Mesenchymal stem cell (in vitro differentiated cells and primary cell): ENCODE data around the gene ATP6V0C.

Source experiments
- DNase-seq: peaks from one replicate; pipeline ENCODE4 v3.0.0-alpha.2; 2013
- H2AFZ ChIP-seq: one replicate; pipeline ENCODE4 v1.6.1; 2013; ENCODE audit warnings: low read depth, mild to moderate bottlenecking, control low read depth, inconsistent platforms, low read length, moderate library complexity
- H2AK5ac ChIP-seq: 2 replicates; pipeline ENCODE4 v1.6.1; 2013; ENCODE audit warnings: low read length, moderate library complexity, mild to moderate bottlenecking, inconsistent platforms; ENCODE audit not compliant: severe bottlenecking
- H2BK120ac ChIP-seq: one replicate; pipeline ENCODE4 v1.6.1; 2013; ENCODE audit warnings: low read depth, mild to moderate bottlenecking, inconsistent platforms, low read length, moderate library complexity
- H2BK12ac ChIP-seq, 2 experiments: one replicate each; pipeline ENCODE4 v1.6.1; 2013; ENCODE audit warnings: inconsistent platforms in 2 of 2, low read length in 2 of 2, mild to moderate bottlenecking in 2 of 2, moderate library complexity in 2 of 2, control low read depth in 1 of 2
- H2BK15ac ChIP-seq: one replicate; pipeline ENCODE4 v1.6.1; 2013; ENCODE audit warnings: mild to moderate bottlenecking, low read depth, inconsistent platforms; ENCODE audit not compliant: poor library complexity, severe bottlenecking
- H2BK5ac ChIP-seq: 2 replicates; pipeline ENCODE4 v1.6.1; 2013; ENCODE audit warnings: low read depth, mild to moderate bottlenecking, low read length, control low read depth, inconsistent platforms; ENCODE audit not compliant: poor library complexity, severe bottlenecking
- H3K14ac ChIP-seq, 2 experiments: one replicate each; pipeline ENCODE4 v1.6.1; 2013; ENCODE audit warnings: inconsistent platforms in 2 of 2, low read length in 2 of 2, control low read depth in 1 of 2, mild to moderate bottlenecking in 1 of 2, moderate library complexity in 1 of 2
- H3K18ac ChIP-seq, 2 experiments: one replicate each; pipeline ENCODE4 v1.6.1; 2013; ENCODE audit warnings: inconsistent platforms in 2 of 2, low read length in 2 of 2, control low read depth in 1 of 2, low read depth in 1 of 2, mild to moderate bottlenecking in 1 of 2
- H3K23ac ChIP-seq, 2 experiments: one replicate each; pipeline ENCODE4 v1.6.1; 2013; ENCODE audit warnings: inconsistent platforms in 2 of 2, low read length in 2 of 2, mild to moderate bottlenecking in 2 of 2, moderate library complexity in 2 of 2, control low read depth in 1 of 2
- H3K27ac ChIP-seq: 2 replicates; pipeline ENCODE4 v1.5.1; 2013; ENCODE audit warnings: mild to moderate bottlenecking, moderate library complexity, low read length, control low read depth, inconsistent platforms; ENCODE audit not compliant: poor library complexity, severe bottlenecking
- H3K27me3 ChIP-seq, 2 experiments: 2 replicates each; pipeline versions ENCODE4 v1.6.1 to v1.7.0; 2013; ENCODE audit warnings: low read length in 2 of 2, mild to moderate bottlenecking in 2 of 2, moderate library complexity in 2 of 2, control low read depth in 1 of 2, inconsistent platforms in 1 of 2; ENCODE audit not compliant: control insufficient read depth in 1 of 2, insufficient read depth in 1 of 2
- H3K36me3 ChIP-seq, 2 experiments: 2 replicates each; pipeline versions ENCODE4 v1.6.1 to v1.7.0; 2013; ENCODE audit warnings: low read length in 2 of 2, control low read depth in 1 of 2, inconsistent platforms in 1 of 2, low read depth in 1 of 2, mild to moderate bottlenecking in 1 of 2; ENCODE audit not compliant: insufficient read depth in 2 of 2, control insufficient read depth in 1 of 2
- H3K4ac ChIP-seq, 2 experiments: one replicate each; pipeline ENCODE4 v1.6.1; 2013; ENCODE audit warnings: inconsistent platforms in 2 of 2, low read length in 2 of 2, mild to moderate bottlenecking in 2 of 2, moderate library complexity in 2 of 2, control low read depth in 1 of 2, low read depth in 1 of 2
- H3K4me1 ChIP-seq: 2 replicates; pipeline ENCODE4 v1.6.1; 2013; ENCODE audit warnings: low read depth, low read length, control low read depth; ENCODE audit not compliant: control insufficient read depth, insufficient read depth
- H3K4me2 ChIP-seq: 2 replicates; pipeline ENCODE4 v1.6.1; 2013; ENCODE audit warnings: low read length, mild to moderate bottlenecking, inconsistent platforms; ENCODE audit not compliant: poor library complexity, severe bottlenecking
- H3K4me3 ChIP-seq, 2 experiments: 2 replicates each; pipeline versions ENCODE4 v1.5.1 to v1.7.0; 2013; ENCODE audit warnings: low read length in 2 of 2, mild to moderate bottlenecking in 2 of 2, control low read depth in 1 of 2, low read depth in 1 of 2; ENCODE audit not compliant: insufficient read depth in 1 of 2
- H3K79me1 ChIP-seq: replicated peaks from 2 replicates; pipeline ENCODE4 v1.6.1; 2013; ENCODE audit warnings: mild to moderate bottlenecking, control low read depth, low read length, inconsistent platforms; ENCODE audit not compliant: poor library complexity, severe bottlenecking
- H3K9ac ChIP-seq: 2 replicates; pipeline ENCODE4 v1.7.0; 2013; ENCODE audit warnings: mild to moderate bottlenecking, low read length, moderate library complexity
- H3K9me3 ChIP-seq: 2 replicates; pipeline ENCODE4 v1.7.0; 2013; ENCODE audit warnings: mild to moderate bottlenecking, low read length; ENCODE audit not compliant: control insufficient read depth
- H4K8ac ChIP-seq: one replicate; pipeline ENCODE4 v1.6.1; 2013; ENCODE audit warnings: inconsistent platforms, mild to moderate bottlenecking, low read length, moderate library complexity
- H4K91ac ChIP-seq: one replicate; pipeline ENCODE4 v1.6.1; 2013; ENCODE audit warnings: mild to moderate bottlenecking, low read length, inconsistent platforms
- WGBS: methylation state at CpG from one replicate; pipeline ENCODE4 v1.1.7; 2013; ENCODE audit warnings: mixed read lengths; 5-methylcytosine and 5-hydroxymethylcytosine counted together

Gene ATP6V0C

DNA sequence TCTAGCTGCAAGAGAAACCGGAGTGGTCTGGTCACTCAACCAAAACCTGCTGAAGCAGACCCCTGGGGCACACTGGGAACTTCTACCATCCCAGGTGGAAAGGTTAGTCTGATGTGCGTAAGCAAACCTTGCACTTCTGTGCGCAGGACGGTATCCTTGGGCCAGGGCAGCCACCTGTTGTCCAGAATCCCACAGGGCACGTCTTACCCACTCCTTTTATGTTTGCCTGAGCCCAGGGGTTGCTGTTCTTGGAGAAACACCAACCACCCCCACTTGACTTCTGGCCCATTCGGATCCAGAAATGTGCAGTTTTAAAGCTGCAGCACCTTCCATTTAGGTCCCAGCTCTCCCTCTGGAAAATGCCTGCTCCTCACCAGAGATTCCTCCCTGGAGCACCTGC is 20.1 kb upstream of the ATP6V0C start:
- no peak overlapping the region for H2BK5ac ChIP-seq
- H2AFZ ChIP-seq, result no peak overlapping the region
- H3K27me3 ChIP-seq, result no peaks in the 10 kb centered on the region
- no peak overlapping the region for H3K23ac ChIP-seq
- H2BK120ac ChIP-seq, result no peak overlapping the region
- peaks cover 18% of the 10 kb centered on the region for H3K79me1 ChIP-seq
- no peak overlapping the region for H3K4ac ChIP-seq
- no peak overlapping the region for H3K14ac ChIP-seq
- no peak overlapping the region for H3K27ac ChIP-seq
- no peak overlapping the region for H4K8ac ChIP-seq
- no peak overlapping the region for H2BK15ac ChIP-seq
- H3K4me3 ChIP-seq, result no peak overlapping the region
- no peaks in the 10 kb centered on the region for H3K9me3 ChIP-seq
- no peak for DNase-seq
- H3K4me2 ChIP-seq, result no peak overlapping the region
- no peak overlapping the region for H3K9ac ChIP-seq
- H2BK12ac ChIP-seq, result no peak overlapping the region
- no peak overlapping the region for H2AK5ac ChIP-seq
- no peak overlapping the region for H3K18ac ChIP-seq
- WGBS, result 87% methylated on average over 6 of the region's 6 CpGs
- H3K4me1 ChIP-seq, result peaks cover 12% of the 10 kb centered on the region
- no peak overlapping the region for H4K91ac ChIP-seq
- peaks cover 22 to 45% of the 10 kb centered on the region in 2 experiments for H3K36me3 ChIP-seq

DNA sequence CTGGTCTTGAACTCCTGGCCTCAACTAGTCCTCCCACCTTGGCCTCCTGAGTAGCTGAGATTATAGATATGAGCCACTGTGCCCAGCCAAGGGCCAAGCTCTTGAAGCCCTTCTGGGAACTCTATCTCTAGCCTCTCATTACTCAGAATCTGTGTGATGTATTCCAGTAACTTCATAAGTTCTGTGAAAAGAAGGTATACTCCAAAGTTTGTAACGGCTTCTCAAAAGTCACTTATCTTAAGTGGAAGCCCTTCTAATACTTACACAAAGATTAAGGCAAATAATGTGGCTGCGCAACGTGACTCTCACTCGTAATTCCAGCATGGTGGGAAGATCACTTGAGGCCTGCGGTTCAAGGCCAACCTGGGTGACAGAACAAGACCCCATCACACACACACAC is 19.1 kb upstream of the ATP6V0C start:
- no peaks in the 10 kb centered on the region for H3K9me3 ChIP-seq
- no peak overlapping the region for H3K27ac ChIP-seq
- H3K4me1 ChIP-seq, result peaks cover 11% of the 10 kb centered on the region
- no peak overlapping the region for H3K4ac ChIP-seq
- no peak overlapping the region for H3K4me3 ChIP-seq
- H2BK12ac ChIP-seq, result no peak overlapping the region
- no peak overlapping the region for H3K9ac ChIP-seq
- WGBS, result 88% methylated on average over 5 of the region's 5 CpGs
- no peak overlapping the region for H3K18ac ChIP-seq
- no peak overlapping the region for H3K14ac ChIP-seq
- H4K91ac ChIP-seq, result no peak overlapping the region
- H2AK5ac ChIP-seq, result no peak overlapping the region
- peaks cover 28 to 53% of the 10 kb centered on the region in 2 experiments for H3K36me3 ChIP-seq
- H3K4me2 ChIP-seq, result no peak overlapping the region
- no peaks in the 10 kb centered on the region for H3K27me3 ChIP-seq
- H4K8ac ChIP-seq, result no peak overlapping the region
- DNase-seq, result no peak
- H2BK15ac ChIP-seq, result no peak overlapping the region
- no peak overlapping the region for H2AFZ ChIP-seq
- no peak overlapping the region for H2BK5ac ChIP-seq
- H3K79me1 ChIP-seq, result peaks cover 18% of the 10 kb centered on the region
- H2BK120ac ChIP-seq, result no peak overlapping the region
- H3K23ac ChIP-seq, result no peak overlapping the region

DNA sequence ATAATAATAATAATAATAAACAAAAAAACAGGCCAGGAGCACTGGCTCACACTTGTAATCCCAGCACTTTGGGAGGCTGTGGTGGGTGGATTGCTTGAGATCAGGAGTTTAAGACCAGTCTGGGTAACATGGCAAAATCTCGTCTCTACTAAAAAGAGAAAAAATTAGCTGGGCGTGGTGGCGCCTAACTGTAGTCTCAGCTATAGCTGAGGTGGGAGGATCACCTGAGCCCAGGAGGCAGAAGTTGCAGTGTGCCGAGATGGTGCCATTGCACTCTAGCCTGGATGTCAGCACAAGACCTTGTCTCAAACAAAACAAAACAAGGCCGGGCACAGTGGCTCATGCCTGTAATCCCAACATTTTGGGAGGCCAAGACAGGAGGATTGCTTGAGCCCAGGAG is 18.7 kb upstream of the ATP6V0C start:
- H2BK5ac ChIP-seq, result no peak overlapping the region
- no peak overlapping the region for H4K8ac ChIP-seq

DNA sequence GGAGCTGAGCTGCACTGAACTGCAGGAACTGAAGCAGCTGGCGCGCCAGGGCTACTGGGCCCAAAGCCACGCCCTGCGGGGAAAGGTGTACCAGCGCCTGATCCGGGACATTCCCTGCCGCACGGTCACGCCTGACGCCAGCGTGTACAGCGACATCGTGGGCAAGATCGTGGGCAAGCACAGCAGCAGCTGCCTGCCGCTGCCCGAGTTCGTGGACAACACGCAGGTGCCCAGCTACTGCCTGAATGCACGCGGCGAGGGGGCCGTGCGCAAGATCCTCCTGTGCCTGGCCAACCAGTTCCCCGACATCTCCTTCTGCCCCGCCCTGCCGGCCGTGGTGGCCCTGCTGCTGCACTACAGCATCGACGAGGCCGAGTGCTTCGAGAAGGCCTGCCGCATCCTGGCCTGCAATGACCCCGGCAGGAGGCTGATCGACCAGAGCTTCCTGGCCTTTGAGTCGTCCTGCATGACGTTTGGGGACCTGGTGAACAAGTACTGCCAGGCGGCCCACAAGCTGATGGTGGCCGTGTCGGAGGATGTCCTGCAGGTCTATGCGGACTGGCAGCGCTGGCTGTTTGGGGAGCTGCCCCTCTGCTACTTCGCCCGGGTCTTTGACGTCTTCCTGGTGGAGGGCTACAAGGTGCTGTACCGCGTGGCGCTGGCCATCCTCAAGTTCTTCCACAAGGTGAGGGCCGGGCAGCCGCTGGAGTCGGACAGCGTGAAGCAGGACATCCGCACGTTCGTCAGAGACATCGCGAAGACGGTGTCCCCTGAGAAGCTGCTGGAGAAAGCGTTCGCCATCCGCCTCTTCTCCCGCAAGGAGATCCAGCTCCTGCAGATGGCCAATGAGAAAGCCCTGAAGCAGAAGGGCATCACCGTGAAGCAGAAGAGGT is 17.3 kb upstream of the ATP6V0C start:
- Histone ChIP-seq H3K79me1 (peaks cover 20% of the 10 kb centered on the region), H2AFZ (no peak overlapping the region), H2BK120ac (no peak overlapping the region), H3K4me3 (no peak overlapping the region), H3K18ac (no peak overlapping the region), H2BK12ac (no peak overlapping the region), H4K8ac (no peak overlapping the region), H3K4me1 (peaks cover 23% of the 10 kb centered on the region), H3K23ac (no peak overlapping the region), H3K27ac (no peak overlapping the region), H3K4ac (no peak overlapping the region), H3K9ac (no peak overlapping the region), H2AK5ac (no peak overlapping the region), H2BK15ac (no peak overlapping the region), H3K9me3 (no peaks in the 10 kb centered on the region), H3K27me3 (no peaks in the 10 kb centered on the region), H4K91ac (no peak overlapping the region), H3K36me3 (peaks cover 24 to 56% of the 10 kb centered on the region in 2 experiments), H3K14ac (no peak overlapping the region), H2BK5ac (no peak overlapping the region), H3K4me2 (no peak overlapping the region)
- WGBS, result 96% methylated on average over 62 of the region's 62 CpGs
- no peak for DNase-seq

More for the DNA sequence above, 18.7 kb upstream of the ATP6V0C start:
- Histone ChIP-seq H2AK5ac (no peak overlapping the region), H2BK12ac (no peak overlapping the region), H3K23ac (no peak overlapping the region), H3K18ac (no peak overlapping the region), H3K4me3 (no peak overlapping the region), H2AFZ (no peak overlapping the region), H3K4me1 (peaks cover 13% of the 10 kb centered on the region), H3K27me3 (no peaks in the 10 kb centered on the region), H3K9ac (no peak overlapping the region), H2BK120ac (no peak overlapping the region), H3K9me3 (no peaks in the 10 kb centered on the region), H3K14ac (no peak overlapping the region), H3K27ac (no peak overlapping the region), H4K91ac (no peak overlapping the region), H3K36me3 (peaks cover 28 to 53% of the 10 kb centered on the region in 2 experiments), H3K79me1 (peaks cover 16% of the 10 kb centered on the region), H3K4ac (no peak overlapping the region), H2BK15ac (no peak overlapping the region), H3K4me2 (no peak overlapping the region)
- DNase-seq, result no peak
- WGBS, result 96% methylated on average over 5 of the region's 5 CpGs
